ENCODE measurements around the gene DDX39B.
"Not testable (repeated sequence)": the region's sequence is repeated elsewhere in the genome, so short reads cannot be mapped to it uniquely, and the experiment has no call there.

DNA sequence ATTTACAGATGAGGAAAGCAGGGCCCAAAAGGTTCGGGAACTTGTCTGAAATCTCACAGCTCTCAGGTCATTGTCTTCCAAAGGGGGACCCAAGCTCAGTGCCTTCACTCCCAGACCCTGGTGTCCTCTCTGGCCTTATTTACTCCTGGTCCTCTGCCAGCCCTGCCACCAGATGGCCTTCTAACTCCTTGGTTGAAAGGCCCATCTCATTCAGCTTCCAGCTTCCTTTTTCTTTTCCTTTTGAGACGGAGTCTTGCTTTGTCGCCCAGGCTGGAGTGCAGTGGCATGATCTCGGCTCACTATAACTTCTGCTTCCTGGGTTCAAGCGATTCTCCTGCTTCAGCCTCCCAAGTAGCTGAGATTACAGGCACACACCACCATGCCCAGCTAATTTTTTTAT, 9.6 kb upstream of the DDX39B start:
- TF ChIP-seq POLR2AphosphoS5, GABPA (IDR thresholded peaks at IDR 0.05; ENCODE audit: low read depth): not testable (repeated sequence)
- TF ChIP-seq, protein P1, sequence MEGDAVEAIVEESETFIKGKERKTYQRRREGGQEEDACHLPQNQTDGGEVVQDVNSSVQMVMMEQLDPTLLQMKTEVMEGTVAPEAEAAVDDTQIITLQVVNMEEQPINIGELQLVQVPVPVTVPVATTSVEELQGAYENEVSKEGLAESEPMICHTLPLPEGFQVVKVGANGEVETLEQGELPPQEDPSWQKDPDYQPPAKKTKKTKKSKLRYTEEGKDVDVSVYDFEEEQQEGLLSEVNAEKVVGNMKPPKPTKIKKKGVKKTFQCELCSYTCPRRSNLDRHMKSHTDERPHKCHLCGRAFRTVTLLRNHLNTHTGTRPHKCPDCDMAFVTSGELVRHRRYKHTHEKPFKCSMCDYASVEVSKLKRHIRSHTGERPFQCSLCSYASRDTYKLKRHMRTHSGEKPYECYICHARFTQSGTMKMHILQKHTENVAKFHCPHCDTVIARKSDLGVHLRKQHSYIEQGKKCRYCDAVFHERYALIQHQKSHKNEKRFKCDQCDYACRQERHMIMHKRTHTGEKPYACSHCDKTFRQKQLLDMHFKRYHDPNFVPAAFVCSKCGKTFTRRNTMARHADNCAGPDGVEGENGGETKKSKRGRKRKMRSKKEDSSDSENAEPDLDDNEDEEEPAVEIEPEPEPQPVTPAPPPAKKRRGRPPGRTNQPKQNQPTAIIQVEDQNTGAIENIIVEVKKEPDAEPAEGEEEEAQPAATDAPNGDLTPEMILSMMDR (IDR thresholded peaks at IDR 0.05; ENCODE audit: insufficient read depth, low read length): peak; percentile 55
- TF ChIP-seq, protein P2, sequence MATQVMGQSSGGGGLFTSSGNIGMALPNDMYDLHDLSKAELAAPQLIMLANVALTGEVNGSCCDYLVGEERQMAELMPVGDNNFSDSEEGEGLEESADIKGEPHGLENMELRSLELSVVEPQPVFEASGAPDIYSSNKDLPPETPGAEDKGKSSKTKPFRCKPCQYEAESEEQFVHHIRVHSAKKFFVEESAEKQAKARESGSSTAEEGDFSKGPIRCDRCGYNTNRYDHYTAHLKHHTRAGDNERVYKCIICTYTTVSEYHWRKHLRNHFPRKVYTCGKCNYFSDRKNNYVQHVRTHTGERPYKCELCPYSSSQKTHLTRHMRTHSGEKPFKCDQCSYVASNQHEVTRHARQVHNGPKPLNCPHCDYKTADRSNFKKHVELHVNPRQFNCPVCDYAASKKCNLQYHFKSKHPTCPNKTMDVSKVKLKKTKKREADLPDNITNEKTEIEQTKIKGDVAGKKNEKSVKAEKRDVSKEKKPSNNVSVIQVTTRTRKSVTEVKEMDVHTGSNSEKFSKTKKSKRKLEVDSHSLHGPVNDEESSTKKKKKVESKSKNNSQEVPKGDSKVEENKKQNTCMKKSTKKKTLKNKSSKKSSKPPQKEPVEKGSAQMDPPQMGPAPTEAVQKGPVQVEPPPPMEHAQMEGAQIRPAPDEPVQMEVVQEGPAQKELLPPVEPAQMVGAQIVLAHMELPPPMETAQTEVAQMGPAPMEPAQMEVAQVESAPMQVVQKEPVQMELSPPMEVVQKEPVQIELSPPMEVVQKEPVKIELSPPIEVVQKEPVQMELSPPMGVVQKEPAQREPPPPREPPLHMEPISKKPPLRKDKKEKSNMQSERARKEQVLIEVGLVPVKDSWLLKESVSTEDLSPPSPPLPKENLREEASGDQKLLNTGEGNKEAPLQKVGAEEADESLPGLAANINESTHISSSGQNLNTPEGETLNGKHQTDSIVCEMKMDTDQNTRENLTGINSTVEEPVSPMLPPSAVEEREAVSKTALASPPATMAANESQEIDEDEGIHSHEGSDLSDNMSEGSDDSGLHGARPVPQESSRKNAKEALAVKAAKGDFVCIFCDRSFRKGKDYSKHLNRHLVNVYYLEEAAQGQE (IDR thresholded peaks at IDR 0.05; ENCODE audit: insufficient replicate concordance, low read depth): not testable (repeated sequence)
- peak; percentile 20; the same call in 1 of the 2 replicates for TF ChIP-seq SPI1 (IDR thresholded peaks at IDR 0.05; ENCODE audit: borderline replicate concordance, low read depth)
